ENCODE results near the gene CD180.

Gene CD180

DNA sequence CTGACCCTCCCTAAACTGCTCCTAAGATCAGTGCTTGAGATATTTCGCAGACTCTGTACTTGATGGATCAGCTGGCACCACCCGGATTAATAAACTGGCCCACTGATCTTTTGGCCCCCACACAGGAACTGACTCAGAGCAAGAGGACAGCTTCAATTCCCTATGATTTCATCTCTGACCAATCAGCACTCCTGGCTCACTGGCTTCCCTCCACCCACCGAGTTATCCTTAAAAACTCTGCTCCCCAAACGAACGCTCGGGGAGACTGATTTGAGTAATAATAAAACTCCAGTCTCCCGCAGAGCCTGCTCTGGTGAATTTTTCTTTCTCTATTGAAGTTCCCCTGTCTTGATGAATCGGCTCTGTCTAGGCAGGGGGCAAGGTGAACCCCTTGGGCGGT lies 36.5 kb upstream of the CD180 start:
- no peak overlapping the region for H3K9ac ChIP-seq (ENCODE audit: low read length)
- no peaks in the 10 kb centered on the region for H3K9me3 ChIP-seq (ENCODE audit: insufficient read depth, low read length)
- H2AFZ ChIP-seq (ENCODE audit: low read depth, low read length): no peak overlapping the region
- no peaks in the 10 kb centered on the region for H4K20me1 ChIP-seq (ENCODE audit: insufficient read depth, low read length)
- H3K4me3 ChIP-seq (ENCODE audit: low read length): no peak overlapping the region
- H3K27ac ChIP-seq (ENCODE audit: low read length): no peak overlapping the region
- TF ChIP-seq EZH2phosphoT487 (IDR thresholded peaks at IDR 0.05; ENCODE audit: low read depth): no peak
- TF ChIP-seq CTCF (IDR thresholded peaks at IDR 0.05; ENCODE audit: low read depth, low read length): no peak
- no peaks in the 10 kb centered on the region for H3K27me3 ChIP-seq (ENCODE audit: low read depth, low read length)
- H3K36me3 ChIP-seq (replicated peaks; ENCODE audit: low read depth, low read length): no peaks in the 10 kb centered on the region
- H3K79me2 ChIP-seq (ENCODE audit: low read length): no peaks in the 10 kb centered on the region
- H3K4me2 ChIP-seq (ENCODE audit: low read length): no peak overlapping the region
- no peaks in the 10 kb centered on the region for H3K4me1 ChIP-seq (ENCODE audit: low read length)

DNA sequence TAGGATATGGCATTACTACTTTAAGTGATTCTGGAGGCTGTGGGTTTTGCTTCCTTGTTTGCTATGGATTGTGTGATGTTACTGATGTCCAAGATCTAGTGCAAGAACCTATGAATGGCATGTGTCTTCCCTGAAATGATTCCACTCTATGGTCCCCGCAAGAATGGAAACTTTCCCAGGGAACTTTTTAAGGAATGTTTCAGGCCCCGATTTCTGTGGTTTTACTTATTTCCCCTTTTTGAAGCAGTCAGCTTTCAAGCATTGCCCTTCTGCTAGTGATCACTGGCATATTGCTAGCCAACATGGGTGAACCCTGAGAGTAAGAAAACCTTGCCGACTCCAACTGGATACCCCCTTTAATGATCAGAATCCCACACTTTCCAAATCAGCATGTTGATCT lies 26.6 kb upstream of the CD180 start:
- Histone ChIP-seq H3K9me3 (ENCODE audit: insufficient read depth, low read length) (no peaks in the 10 kb centered on the region), H2AFZ (ENCODE audit: low read depth, low read length) (no peak overlapping the region), H3K4me2 (ENCODE audit: low read length) (no peak overlapping the region), H4K20me1 (ENCODE audit: insufficient read depth, low read length) (no peaks in the 10 kb centered on the region), H3K79me2 (ENCODE audit: low read length) (no peaks in the 10 kb centered on the region), H3K27ac (ENCODE audit: low read length) (no peak overlapping the region), H3K9ac (ENCODE audit: low read length) (no peak overlapping the region), H3K36me3 (replicated peaks; ENCODE audit: low read depth, low read length) (no peaks in the 10 kb centered on the region), H3K27me3 (ENCODE audit: low read depth, low read length) (no peaks in the 10 kb centered on the region), H3K4me1 (ENCODE audit: low read length) (peaks cover 25% of the 10 kb centered on the region), H3K4me3 (ENCODE audit: low read length) (no peak overlapping the region)
- TF ChIP-seq CTCF (IDR thresholded peaks at IDR 0.05; ENCODE audit: low read depth, low read length): no peak
- TF ChIP-seq EZH2phosphoT487 (IDR thresholded peaks at IDR 0.05; ENCODE audit: low read depth): no peak

DNA sequence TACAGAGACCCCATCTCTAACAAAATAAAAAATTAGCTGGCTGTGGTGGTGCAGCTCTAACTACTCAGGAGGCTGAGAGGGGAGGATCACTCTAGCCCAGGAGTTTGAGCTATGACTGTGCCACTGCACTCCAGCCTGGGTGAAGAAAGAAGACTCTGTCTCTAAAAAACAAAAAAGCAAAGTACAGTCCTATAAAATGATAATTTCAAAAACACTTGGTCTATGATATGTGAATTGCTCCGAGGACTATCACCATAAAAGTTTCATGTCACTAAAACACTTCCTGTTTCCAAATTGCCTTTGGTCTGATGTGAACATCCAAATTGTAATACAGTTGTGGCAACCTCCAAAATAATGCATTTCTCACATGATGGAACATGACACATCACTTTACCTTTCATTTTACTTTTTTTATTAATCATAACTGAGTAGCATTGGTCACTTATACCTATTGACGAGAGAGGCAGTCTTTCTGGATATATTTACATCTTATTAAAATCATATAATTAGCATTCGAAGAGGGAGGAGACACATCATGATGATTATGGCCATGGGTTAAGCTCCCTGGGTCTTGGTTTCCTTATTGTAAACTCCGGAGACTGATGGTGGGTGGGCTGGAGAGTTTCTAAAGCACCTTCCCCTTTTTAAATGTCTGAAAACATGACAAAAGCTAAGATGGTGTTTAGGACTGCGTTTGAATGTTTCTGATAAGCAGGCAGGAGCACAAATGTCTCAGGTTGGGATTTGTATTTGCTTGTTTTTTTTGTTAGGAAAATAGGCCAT lies 25.8 kb upstream of the CD180 start:
- Histone ChIP-seq H3K79me2 (ENCODE audit: low read length) (no peaks in the 10 kb centered on the region), H3K4me1 (ENCODE audit: low read length) (peaks cover 25% of the 10 kb centered on the region), H3K9me3 (ENCODE audit: insufficient read depth, low read length) (no peaks in the 10 kb centered on the region), H3K9ac (ENCODE audit: low read length) (peak overlapping the region; percentile 20; the same call in 1 of the 2 replicates), H3K27ac (ENCODE audit: low read length) (peak overlapping the region; percentile 10; the same call in 1 of the 2 replicates), H2AFZ (ENCODE audit: low read depth, low read length) (0 out of 2 replicates have a peak overlapping the region, but pooled peaks have one; percentile 12), H3K36me3 (replicated peaks; ENCODE audit: low read depth, low read length) (no peaks in the 10 kb centered on the region), H3K4me3 (ENCODE audit: low read length) (peak overlapping the region; percentile 34), H3K4me2 (ENCODE audit: low read length) (peak overlapping the region; percentile 66), H3K27me3 (ENCODE audit: low read depth, low read length) (no peaks in the 10 kb centered on the region), H4K20me1 (ENCODE audit: insufficient read depth, low read length) (no peaks in the 10 kb centered on the region)
- no peak for TF ChIP-seq EZH2phosphoT487 (IDR thresholded peaks at IDR 0.05; ENCODE audit: low read depth)
- no peak for TF ChIP-seq CTCF (IDR thresholded peaks at IDR 0.05; ENCODE audit: low read depth, low read length)

- no peaks in the 10 kb centered on the region for H4K20me1 ChIP-seq (ENCODE audit: insufficient read depth, low read length)
- TF ChIP-seq CTCF (IDR thresholded peaks at IDR 0.05; ENCODE audit: low read depth, low read length): no peak
- TF ChIP-seq EZH2phosphoT487 (IDR thresholded peaks at IDR 0.05; ENCODE audit: low read depth): no peak
- H3K27ac ChIP-seq (ENCODE audit: low read length): peak overlapping the region; percentile 10; the same call in 1 of the 2 replicates
- H3K9me3 ChIP-seq (ENCODE audit: insufficient read depth, low read length): no peaks in the 10 kb centered on the region
- H3K36me3 ChIP-seq (replicated peaks; ENCODE audit: low read depth, low read length): no peaks in the 10 kb centered on the region
- H3K79me2 ChIP-seq (ENCODE audit: low read length): no peaks in the 10 kb centered on the region
- H3K4me1 ChIP-seq (ENCODE audit: low read length): peaks cover 28% of the 10 kb centered on the region
- peak overlapping the region; percentile 20; the same call in 1 of the 2 replicates for H3K9ac ChIP-seq (ENCODE audit: low read length)
- peak overlapping the region; percentile 66 for H3K4me2 ChIP-seq (ENCODE audit: low read length)
- H2AFZ ChIP-seq (ENCODE audit: low read depth, low read length): peak overlapping the region; percentile 94
- no peaks in the 10 kb centered on the region for H3K27me3 ChIP-seq (ENCODE audit: low read depth, low read length)
- H3K4me3 ChIP-seq (ENCODE audit: low read length): peak overlapping the region; percentile 34
These were observed 25.1 kb upstream of the CD180 start for GRCh38 chr5:67221487-67222242.
